Bone marrow (tissue), 2 donors: ENCODE data around the gene WDR43.
"Not testable (repeated sequence)": the region's sequence is repeated elsewhere in the genome, so short reads cannot be mapped to it uniquely, and the experiment has no call there.

ENCODE experiments used
- DNase-seq, 2 donors: peaks; one replicate each; lab custom pipeline; 2025; lab: John Stamatoyannopoulos, UW

WDR43 gene

DNA sequence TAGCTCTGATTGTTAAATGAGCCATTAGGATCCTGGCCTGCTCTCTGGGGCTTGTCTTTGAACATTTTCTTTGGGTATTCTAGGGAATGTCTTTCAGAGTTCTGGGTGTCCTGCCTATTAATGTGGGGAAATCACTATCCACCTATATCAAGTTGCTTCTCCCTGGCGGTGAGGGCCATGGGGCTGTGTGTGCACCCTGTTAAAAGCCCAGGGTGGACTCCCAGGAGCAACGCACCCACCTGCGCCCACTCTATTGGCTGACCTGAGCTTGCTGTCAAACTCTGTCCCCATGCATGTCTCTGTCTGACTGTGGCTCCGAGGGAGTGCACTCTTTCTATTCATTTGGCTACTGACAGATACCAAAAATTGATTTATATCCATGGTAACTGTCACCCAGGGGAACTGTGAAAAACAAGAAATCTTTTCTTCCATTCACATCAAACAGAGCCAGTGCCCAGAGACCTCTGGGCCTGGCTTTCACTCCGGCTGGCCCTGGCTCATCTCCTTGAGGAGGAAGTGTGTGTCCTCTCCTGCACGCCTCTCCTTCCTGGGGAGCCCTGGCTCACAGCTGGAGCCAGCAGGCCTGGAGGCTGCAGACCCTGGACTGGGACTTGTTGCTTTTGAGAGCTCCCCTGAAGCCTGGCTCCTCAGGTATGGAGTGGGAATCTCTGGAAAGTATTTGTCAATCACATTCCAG, 76.1 kb downstream of the WDR43 start:
- no peak for DNase-seq

DNA sequence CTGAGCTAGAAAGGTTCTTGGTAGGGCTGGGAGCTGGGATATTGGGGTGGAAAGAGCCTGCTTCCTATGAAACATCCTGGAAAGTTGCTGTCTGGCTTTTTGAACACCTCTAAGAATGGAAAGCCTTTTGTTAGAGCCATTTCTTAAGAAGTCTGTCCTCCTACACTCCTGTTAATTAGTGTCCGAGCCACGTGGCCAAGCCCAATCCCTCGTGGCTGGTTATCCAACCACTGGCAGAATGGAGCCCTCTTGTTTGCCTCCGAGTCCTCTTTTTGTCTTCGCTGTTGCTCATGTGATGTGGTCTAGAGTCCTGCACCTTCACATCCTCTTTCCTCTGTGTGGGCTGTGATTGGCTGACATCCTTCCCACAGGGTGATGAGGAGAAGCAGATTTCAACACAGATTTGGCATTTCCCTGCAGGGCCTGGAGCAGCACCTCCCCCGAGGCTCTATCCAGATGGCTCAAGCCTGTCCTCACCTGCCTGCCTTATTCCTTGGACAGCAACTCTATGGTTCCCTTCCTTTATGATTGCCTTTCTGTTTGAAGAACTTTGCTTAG, 78.4 kb downstream of the WDR43 start:
- DNase-seq, result no peak

DNA sequence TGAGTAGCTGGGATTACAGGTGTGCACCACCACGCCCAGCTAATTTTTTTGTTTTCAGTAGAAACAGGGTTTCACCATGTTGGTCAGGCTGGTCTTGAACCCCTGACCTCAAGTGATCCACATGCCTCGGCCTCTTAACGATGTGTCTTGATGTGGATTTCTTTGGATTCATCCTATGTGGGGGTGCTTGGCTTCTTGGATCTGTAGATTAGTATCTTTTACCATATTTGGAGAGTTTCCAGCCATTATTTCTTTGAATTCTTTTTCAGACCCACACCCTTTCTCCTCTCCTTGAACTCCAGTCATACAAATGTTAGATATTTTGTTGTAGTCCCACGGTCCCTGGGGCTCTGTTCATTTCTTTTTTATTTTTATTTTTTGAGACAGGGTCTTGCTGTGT, 79.8 kb downstream of the WDR43 start:
- DNase-seq, result no peak

DNA sequence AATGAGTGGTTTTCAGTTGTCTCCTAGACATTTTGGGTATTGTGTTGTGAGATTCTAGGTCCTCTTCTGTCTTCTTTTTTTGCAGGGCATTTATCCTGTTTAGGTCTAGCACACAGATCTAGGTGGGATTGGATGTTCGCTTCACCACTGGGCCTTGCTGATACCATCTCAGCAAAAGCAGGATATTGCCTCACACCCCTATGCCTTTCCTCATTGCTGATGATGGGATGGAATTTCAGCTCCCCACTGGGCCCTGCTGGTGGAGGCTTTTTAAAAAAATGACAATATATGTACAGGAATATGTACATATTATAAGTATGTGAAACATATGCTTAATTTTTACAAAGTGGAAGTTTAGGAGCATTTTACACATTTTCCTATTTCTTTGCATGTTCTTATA, 81.2 kb downstream of the WDR43 start:
- no peak for DNase-seq

DNA sequence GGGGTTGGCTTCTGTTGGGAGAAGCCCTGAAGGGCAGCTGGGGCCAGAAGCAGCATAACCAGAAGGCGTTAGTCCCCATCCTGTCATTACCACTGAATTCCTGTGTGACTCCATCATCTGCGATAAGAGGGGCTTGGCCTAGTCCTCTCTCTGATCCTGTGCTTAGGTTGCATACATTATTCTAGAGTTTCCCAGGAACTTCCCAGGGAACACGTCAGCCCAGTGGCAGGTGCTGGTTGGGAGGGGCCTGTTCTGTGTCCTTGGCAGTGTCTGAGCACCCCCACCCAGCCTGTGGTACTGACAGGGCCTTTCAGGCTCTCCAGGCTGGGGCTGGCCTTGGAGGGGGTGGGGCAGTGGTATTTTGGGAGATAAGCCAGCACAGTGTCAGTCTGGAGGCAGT, 82.1 kb downstream of the WDR43 start:
- no peak for DNase-seq

DNA sequence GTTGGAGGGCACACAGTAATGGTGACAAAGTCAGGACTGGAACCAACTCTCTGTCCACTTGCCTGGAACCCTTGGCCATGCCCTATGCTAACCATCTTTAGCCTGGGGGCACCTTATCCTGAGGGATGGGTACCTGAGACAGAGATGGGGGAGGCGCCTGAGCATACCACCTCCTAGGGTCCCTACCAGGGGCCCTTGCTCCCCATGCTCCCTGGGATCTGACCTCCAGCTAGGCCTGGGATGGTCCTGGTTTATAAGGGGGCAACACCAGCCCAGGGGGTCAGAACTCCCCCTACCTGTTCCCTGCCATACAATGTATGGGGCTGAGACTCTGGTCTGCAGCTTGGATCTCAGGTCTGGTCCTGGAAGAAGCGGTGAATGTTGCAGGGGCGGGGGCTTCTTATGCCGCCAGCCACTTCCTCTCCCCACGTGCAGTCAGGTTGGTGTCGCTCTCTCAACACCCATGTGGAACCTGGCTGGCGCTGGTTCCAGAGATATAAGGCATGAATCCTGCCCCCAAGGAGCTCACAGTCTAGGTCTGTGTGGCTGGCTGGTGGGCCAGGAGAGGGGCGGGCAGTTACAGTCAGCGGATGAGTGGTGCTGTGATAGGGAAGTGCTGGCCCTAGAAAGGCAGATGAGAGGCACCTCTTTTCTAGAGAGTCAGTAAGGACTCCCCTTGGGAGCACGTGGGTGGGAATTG, 82.9 kb downstream of the WDR43 start:
- DNase-seq, result no peak

DNA sequence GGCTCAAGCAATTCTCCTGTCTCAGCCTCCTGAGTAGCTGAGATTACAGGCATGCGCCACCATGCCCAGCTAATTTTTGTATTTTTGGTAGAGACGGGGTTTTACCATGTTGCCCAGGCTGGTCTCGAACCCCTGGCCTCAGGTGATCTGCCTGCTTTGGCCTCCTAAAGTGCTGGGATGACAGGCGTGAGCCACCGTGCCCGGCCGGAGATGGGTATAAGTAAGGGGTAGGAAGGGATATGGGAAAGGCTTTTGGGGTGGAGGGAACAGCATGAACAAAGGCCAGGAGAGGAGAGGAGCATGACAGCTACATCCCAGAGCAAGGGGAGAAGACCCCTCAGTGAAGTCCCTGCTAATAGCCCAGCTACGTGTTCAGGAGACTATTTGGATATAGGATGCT, 83.5 kb downstream of the WDR43 start:
- DNase-seq, result not testable (repeated sequence)

DNA sequence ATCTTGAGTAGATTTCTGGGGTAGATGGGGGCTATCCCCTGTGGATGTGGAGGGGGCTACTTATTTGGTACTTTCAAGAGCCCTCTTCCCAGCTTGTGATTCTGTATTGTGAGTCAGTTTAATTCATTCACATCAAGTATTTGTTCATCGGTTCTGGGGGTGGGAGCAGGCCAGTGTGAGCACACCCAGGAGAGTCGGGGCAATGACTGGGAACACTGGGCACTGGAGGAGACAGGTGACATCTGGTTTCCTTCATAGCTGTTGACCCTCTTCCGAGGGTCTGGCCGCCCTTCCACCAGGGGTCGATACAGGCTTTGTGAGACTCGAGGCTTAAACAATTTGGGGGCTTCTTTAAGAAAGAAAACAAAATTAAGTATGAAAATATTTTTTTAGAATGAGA, 84.1 kb downstream of the WDR43 start:
- DNase-seq, result no peak

DNA sequence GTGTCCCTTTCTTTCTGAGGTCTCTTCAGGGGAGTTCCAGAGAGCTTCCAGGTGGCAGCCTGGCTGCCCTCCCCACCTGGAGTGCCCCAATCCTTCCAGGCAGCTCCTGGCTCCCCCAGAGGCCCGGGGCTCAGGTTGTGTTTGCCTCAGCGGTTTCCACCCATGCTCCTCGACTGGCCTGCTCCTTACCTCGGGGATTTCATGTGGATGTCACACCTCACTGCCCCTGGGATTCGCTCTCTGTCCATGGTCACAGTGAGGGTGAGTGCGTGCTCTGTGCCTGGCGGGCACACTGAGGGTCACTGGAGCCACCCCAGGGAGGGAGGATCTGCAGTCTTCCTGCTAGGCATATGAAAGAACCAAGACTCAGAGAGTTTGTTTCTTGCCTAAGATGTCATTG, 84.6 kb downstream of the WDR43 start:
- no peak for DNase-seq

DNA sequence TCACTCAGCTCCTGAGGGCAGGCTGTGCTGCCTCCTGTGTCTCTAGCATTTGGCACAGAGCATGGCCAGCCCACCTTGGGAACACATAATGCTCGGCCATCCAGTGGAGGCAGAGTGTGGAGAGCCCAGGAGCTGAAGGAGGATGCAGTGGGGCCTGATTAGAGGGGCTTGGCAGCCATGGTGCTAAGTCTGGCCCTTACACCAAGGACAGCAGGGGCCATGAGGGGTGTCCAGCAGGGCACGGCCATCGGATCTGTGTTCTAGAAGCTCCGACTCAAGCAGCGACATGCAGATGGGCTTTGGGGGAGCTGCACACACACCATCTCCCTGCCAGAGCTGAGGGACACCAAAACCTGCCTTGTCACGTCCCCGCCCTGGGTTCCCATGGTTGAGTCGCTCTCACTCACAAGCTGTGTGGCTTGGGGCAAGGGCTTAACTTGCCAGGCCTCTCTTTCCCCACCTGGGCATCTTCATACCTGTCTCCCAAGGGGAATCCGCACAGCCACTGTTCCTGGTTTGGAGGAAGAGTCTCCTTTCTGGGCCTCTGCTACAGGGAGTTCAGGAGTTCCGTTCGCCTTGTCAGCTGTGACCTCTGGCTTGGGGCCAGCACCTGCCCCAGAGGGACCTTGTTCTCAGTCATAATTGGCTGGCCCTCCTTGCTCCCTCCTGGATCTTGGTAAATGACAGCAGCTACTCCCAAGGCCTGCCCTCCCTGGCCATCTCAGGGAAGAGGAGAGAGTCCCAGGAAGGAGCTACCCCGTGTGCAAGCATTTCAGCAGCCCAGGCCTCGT, 85.3 kb downstream of the WDR43 start:
- no peak for DNase-seq

DNA sequence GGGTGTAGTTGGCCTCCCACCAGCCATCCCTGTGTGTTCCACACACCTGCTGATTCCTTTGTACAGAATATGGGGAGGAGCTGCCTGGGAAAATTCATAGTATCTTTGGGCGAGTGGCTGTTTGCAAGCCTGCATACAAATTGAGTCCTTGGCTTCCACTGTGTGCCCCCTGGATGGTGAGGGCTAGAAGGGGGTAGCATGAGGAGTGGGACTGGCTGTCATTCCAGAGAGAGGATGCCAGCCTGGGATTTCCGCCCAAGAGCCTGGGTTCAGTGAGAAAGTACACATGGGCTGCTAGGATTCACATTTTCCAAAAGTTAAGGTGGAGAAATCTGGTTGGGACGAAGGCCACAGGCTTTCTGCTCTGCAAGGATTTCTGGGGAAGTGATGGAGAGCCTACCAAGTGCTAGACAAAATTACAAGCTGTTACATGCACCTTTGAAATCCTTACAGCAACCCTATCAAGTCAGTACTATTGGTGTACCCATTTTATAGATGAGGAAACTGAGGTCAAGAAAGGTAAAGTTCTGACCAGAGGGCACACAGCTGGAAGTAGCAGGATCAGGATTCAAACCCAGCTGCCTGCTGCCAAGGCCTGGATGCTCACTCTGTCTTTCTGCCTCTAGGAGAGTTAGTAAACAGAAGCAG, 86.0 kb downstream of the WDR43 start:
- DNase-seq, result no peak

DNA sequence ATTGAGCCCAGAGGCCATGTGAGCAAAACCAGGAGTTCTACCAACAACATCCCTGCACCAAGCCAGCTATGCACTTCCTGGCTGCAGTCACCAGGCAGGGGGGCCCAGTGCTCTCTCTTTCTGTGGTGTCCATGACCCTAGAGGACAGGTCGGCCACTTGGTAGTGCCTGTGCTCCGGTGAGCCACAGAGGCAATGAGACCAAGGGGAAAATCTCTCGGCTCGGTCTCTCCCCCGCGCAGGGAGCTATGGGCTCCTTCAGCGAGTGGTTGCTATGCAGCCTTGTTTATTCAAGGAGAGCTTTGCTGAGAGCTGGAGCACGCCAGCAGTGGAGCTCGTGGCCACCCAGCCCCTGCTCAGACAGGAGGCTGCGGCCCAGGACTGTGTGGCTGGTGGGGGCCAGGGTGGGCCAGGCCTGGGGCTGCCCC, 86.6 kb downstream of the WDR43 start, which contains the start of gene TOGARAM2:
TSS of gene TOGARAM2 (plus strand) at position 283 of the 426 bp plus-strand sequence. CDS start 13,537 bp downstream, outside the sequence.
- no peak for DNase-seq

DNA sequence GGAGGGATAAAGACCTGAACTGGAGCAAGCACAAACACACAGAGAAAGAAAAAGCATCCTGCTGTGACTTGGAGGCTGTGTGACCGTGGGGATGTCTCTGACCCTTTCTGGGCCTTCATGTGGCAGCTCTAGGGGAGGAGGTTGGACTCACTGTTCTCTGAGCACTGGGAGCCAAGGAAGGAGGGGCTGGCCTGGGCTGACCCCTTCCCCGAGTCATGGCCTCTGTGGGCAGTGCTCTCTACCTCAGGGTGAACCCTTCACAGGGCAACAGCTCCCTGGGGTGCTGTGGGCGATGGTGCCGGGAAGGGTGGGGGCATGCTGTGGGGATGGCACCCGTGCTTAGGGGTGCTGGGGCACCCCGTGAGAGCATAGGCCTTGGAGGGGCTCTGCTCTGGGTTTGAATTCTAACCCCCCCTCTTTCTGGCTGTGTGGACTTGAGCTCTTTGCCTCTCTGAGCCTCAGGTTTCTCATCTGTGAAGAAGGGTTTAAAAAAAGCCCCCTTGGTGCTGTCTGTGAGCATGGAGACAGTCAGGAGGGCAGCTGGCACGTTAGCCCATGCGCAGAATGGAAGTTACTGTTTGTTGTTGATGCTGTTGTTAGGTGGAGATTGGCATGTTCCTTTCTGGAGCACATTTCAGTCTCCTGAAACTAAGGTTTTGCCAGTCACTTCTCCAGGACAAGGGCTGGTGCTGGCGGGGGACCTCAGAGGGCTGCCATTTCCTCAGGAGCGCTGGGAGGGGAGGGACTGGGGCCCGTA, 87.3 kb downstream of the WDR43 start:
- DNase-seq, result no peak

DNA sequence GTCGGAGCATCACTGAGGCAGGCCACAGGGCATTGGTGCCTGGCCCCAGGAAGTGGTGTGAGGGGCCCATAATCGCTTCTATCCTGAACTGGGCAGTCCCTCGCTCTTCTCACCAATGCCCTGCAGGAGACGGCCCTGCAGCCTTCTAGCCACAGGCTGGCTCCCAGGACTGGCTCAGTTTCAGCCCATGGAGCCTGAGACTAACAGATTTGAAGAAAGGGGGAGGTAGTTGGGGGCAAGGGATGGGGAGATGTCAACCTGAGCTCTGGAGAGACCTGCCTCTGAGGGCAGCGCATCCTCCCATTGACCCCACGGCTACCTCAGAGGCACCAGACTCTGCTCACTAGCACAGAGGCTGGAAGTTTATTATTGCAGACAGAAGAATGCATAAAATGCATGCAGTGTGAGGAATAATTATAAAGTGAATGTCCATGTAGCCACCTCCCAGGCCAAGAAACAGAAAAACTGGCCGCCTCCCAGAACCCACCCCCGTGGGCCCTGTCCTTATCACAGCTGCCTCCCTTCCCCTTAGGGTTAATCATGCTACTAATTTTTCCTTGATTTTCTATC, 88.0 kb downstream of the WDR43 start:
- DNase-seq, result no peak

DNA sequence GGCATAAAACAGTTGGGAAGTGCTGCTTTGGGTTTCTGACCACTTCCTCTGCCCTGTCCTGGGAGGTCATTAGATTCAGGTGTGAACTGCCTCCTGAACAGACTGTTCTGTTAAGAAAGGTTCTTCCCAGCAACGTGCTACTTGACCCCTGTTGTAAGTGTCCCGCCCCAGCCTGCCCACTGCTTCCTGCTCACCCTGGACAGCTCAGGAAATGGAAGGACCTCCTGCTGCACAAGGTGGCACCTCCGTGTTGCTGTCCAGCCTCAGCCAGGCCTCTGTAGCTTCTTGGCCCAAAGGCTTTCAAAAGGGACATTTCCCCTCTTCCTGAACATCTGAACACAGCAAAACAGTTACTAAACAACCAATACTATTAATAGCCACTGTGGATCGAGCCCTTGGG, 92.0 kb downstream of the WDR43 start:
- no peak for DNase-seq

DNA sequence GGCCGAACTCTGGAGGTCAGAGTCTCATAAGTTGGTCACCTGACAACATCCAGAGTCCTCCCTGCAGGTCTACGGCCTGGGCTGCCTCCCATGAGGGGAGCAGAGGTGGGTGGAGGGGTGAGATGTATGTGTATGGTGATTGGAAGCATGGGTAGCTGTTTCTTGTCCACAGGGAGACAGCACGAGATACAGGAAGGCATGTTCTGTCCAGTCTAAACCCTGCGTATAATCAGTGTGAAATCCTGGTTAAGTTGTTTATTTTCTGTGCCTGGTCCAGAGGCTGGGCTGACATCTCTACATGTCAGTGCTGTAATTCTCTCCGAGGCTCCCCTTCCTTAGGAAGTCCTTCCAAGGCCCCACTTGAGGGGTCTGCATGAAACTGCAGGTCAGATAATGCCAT, 95.5 kb downstream of the WDR43 start:
- no peak for DNase-seq

DNA sequence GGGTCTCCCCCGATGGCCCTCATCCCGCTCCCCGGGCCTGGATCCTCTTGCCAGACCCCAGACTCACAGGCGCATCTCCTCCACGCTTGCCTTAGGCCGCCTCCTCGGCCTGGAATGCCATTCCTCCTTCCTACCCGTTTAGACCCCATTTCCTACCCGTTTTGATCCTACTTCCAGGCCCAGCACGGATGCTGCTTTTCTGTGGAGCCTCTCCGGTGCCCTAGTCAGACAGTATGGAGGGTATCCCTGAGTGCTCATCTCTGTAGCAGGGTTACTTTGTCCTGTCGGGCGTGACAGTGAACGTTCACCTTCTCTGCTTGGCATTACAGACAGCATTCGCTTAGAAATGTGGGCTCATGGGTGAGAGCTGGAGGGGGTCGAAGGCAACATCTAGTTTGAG, 96.0 kb downstream of the WDR43 start:
- no peak for DNase-seq

DNA sequence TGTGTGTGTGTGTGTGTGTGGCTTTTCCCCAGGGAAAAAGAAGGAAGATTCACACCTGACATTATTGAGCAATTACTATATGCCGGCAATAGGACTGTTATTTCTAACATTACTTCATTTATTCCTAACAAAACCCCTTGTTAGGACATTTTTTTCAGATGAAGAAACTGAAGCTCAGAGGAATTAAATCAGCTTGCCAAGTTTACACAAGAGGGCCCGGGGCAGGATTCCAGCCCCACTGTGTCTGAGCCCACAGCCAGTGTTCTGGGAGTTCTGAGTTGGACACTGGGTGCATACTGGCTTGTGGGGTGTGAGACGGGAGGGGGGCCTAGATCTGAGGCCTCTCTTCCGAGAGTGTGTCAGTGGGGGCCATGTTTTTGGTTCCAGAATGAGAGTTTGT, 96.6 kb downstream of the WDR43 start:
- no peak for DNase-seq

DNA sequence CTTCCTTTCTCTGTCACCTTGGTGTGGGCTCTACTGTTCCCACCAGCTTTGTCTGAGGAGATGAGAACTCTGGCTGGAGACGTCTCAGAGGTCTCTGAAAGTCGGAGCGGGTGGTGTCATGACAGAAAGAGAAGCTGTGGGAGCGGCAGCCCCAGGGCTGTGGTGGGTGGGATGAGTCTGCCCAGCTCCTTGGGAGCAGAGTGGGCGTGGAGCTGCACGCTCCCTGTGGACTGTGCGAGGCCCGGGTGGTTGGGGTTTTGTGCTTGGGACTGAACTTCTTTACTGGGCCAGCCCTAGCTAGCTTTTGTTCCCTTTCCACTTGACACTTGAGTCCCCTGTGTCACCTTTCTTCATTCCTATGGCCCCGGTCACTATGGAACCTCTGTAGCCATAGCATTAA, 97.0 kb downstream of the WDR43 start:
- no peak for DNase-seq

DNA sequence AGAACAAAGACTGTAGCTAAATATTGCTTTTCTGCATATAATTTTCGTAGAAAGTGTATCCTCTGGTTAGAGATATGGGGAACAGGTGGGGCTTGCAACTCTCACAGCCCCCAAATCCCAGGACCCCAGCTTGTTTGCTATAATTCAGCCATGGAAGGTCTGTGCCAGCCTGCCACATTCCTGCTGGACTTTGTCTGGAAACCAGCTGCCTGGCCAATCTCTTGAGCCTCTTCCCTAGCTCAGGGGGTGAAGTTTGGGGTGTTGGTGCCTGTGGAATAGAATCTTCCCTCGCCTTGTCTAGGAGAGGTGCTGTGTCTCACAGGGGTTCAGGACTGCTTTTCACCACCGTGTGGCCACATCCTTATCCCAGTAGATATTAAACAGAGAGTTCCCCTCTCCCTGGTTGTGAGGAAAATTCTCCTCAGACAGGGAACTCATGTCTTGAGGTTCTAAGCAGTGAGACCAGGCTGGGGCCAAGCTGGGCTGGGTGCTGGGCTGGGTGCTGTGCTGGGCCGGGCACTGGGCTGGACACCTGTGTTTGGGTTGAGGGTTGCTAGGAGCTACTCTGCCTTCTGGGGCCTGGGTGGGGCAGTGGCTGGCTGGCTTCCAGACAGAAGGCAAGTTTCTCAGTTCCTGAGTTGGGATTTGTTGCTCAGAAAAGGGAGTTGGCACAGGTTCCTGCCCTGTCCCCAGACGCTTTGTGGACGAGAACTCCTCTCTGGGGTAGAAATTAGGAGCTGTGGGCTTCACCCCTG, 98.9 kb downstream of the WDR43 start:
- DNase-seq, result no peak
